Measurements from ENCODE around the gene CRYBB2.

CRYBB2 gene

DNA sequence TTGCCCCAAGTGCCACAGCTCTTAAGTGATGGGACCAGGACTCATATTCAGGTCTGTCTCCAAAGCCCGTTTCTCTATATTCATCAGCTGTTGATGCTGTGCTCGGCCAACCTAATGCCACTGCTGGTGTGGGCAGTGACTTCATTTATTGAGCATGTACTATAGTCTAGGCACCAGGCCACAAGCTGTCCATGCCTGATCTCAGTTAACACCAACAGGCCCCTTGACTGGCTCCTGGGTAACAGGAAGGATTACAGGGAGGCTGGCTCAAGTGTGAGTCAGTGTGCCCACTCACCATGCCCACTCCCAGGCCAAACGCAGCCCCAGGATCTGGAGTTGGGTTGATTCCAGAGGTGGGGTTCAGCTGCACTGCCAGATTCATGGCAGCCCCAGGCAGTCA is 8.6 kb upstream of the CRYBB2 start:
- TF ChIP-seq, protein P1, sequence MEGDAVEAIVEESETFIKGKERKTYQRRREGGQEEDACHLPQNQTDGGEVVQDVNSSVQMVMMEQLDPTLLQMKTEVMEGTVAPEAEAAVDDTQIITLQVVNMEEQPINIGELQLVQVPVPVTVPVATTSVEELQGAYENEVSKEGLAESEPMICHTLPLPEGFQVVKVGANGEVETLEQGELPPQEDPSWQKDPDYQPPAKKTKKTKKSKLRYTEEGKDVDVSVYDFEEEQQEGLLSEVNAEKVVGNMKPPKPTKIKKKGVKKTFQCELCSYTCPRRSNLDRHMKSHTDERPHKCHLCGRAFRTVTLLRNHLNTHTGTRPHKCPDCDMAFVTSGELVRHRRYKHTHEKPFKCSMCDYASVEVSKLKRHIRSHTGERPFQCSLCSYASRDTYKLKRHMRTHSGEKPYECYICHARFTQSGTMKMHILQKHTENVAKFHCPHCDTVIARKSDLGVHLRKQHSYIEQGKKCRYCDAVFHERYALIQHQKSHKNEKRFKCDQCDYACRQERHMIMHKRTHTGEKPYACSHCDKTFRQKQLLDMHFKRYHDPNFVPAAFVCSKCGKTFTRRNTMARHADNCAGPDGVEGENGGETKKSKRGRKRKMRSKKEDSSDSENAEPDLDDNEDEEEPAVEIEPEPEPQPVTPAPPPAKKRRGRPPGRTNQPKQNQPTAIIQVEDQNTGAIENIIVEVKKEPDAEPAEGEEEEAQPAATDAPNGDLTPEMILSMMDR (IDR thresholded peaks at IDR 0.05), result no peak

DNA sequence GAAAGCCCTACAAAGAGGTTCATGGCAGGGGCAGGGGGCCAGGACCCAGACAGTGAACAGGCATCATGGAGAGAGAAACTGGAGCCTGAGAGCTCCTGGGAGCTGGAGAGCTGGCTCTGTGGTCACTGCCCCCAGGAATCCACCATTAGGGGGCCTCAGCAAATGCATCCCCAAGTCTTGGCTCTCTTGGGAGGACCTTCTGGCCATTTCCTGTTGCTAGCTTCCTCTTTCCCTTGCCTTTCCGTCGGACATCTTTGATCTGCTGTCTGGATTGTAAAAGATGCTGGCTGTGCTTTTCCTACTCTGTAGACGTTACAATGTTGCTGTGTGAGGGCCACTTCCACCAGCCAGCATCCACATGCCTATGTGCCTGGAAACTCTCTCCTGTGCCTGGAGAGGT is 7.1 kb upstream of the CRYBB2 start:
- TF ChIP-seq, protein P1 (IDR thresholded peaks at IDR 0.05), result no peak

DNA sequence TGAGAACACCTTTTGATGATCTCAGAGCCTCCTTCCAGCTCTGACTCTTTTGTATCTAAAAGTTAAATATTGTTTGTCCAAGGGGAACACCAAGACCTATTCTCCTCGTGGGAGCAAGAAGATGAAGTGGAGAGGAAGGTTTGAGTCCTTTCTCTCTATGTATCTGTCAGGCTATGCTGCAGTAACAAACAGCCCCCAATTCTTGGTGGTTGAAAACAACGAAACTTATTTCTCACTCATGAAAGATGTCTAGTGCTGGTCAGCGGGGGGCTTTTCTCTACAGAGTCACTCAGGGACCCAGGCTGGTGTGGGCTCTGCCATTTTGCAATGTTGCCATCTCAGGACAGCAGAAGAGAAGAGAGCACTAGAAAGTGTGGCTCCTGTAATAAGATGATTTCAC is 6.2 kb upstream of the CRYBB2 start:
- TF ChIP-seq, protein P1 (IDR thresholded peaks at IDR 0.05), result no peak

DNA sequence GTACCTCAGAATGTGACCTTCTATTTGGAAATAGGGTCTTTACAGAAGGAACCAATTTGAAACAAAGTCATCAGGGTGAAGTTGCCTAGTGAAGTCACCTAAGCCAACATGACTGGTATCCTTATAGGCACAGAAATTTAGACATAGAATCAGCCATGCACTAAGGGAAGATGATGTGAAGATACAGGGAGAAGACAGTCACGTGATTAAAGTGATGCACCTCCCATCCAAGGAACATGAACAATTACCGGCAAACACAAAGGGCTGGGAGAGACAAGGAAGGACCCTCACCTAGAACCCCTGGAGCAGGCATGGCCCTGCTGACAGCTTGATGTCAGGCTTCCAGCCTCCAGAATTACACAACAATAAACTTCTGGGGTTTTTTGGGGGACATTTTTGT is 3.2 kb upstream of the CRYBB2 start:
- TF ChIP-seq, protein P1 (IDR thresholded peaks at IDR 0.05), result no peak

DNA sequence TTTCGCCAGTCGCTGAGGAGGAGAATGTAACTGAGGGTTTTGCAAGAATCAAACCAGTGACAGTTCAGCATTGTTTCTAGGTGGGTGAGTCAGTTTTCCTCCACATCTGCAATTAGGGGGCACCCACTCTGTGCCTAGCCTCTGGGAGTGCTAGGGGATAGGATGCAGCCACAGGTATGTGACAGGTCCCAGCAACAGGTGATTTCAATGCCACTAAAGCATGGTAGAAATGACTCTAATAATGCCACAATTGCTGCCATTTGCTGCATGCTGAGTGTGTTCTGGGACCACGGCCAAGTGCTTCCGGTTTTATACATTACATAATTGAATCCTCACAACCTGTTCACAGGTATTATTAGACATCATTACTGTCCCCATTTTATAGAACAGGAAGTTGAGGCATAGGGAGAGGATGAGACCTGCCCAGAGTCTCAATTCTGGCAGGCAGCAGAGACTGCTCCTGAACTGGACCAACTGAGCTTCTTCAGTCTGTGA is 556 bp downstream of the CRYBB2 start:
- TF ChIP-seq, protein P1 (IDR thresholded peaks at IDR 0.05), result no peak

DNA sequence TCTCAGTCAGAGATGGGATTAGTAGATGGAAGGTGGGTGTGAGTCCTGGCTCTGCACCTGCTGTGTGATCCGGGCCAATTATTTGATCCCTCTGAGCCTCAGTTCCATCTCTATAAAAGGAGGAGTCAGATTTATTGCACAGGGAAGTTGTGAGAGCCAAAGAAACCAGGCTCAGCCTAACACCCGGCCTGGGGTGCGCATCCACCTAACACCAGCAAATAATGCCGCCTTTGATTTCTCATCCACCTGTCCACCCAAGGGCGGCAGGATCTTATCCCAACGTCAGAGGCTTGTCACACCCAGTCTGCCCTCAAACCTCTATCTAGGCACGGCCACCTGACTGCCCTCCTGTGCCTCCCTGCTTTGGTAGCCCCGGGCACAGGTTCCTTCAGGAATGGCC is 2.4 kb downstream of the CRYBB2 start:
- TF ChIP-seq, protein P1 (IDR thresholded peaks at IDR 0.05), result no peak

DNA sequence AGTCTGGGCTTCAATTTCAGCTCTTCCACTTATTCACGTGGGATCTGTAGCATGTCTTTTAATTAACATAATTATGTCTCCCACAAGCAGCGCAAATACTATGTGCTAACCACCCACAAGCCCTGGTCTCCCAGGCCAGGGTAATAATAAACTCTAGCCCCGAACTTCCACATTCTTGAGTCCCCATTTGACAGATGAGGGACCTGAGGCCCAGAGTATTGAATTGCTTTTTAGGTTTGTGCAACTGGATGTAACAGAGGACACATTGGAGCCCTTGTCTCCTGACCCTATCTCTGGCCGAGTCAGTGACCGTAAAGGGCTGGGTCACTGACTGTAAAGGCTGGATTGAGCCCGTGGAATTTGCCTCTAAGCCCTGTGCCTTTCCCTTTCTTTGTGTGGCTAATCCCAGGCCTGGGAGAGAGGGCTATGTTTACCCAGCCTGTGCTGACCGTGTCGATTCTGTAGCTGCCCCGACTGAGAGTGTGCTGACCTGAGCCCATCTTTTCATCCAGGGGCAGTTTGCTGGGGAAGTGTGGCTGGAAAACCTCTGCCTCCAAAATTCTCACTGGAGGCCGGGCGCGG is 3.9 kb downstream of the CRYBB2 start:
- TF ChIP-seq, protein P1 (IDR thresholded peaks at IDR 0.05), result no peak

DNA sequence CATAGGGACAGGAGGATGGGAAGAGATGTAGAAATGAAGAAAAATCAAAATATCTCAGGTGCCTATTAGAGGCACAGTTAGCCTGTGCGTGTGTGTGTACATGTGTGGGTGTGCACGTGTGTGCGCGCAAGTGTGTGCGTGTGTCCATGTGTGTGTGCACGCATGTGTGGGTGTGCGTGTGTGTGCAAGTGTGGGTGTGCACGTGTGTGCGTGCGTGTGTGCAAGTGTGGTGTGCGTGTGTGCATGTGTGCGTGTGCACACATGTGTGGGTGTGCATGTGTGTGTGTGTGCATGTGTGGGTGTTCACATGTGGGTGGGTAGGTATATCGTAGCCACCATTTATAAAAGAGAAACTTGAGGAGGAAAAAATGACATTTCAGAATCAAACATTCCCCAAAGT is 9.4 kb downstream of the CRYBB2 start:
- TF ChIP-seq, protein P1 (IDR thresholded peaks at IDR 0.05), result no peak
